Ectodermal cell (in vitro differentiated cells): ENCODE data around the gene OR1N1. TPM values are rescaled to one million over a fixed set of nuclear protein-coding genes. Genes with fewer than 3 reads are reported as not detected.
"Not testable (repeated sequence)": the region's sequence is repeated elsewhere in the genome, so short reads cannot be mapped to it uniquely, and the experiment has no call there.

Experiments
- H3K27ac ChIP-seq: 2 replicates; pipeline ENCODE4 v1.7.0; 2013; ENCODE audit warnings: mild to moderate bottlenecking, low read depth, low read length; ENCODE audit not compliant: insufficient read depth, poor library complexity, severe bottlenecking
- H3K27me3 ChIP-seq: 2 replicates; pipeline ENCODE4 v1.7.0; 2013; ENCODE audit warnings: mild to moderate bottlenecking, low read length; ENCODE audit not compliant: insufficient read depth, control insufficient read depth, poor library complexity, severe bottlenecking
- H3K36me3 ChIP-seq: one replicate; pipeline ENCODE4 v1.7.0; 2013; ENCODE audit warnings: low read length; ENCODE audit not compliant: control insufficient read depth, insufficient read depth
- H3K4me1 ChIP-seq: one replicate; pipeline ENCODE4 v1.7.0; 2013; ENCODE audit warnings: low read length; ENCODE audit not compliant: control insufficient read depth, insufficient read depth
- H3K4me3 ChIP-seq: 2 replicates; pipeline ENCODE4 v1.7.0; 2013; ENCODE audit warnings: low read depth, low read length, control low read depth; ENCODE audit not compliant: insufficient read depth
- H3K9me3 ChIP-seq: 2 replicates; pipeline ENCODE4 v1.7.0; 2013; ENCODE audit warnings: mild to moderate bottlenecking, low read length, moderate library complexity; ENCODE audit not compliant: control insufficient read depth
- WGBS, 2 experiments: methylation state at CpG; one replicate each; pipeline ENCODE4 v1.1.7; 2013; ENCODE audit warnings: missing lambda C conversion rate in 2 of 2; 5-methylcytosine and 5-hydroxymethylcytosine counted together
- polyA plus RNA-seq, 4 experiments: library from polyadenylated mRNA; stranded (reverse); fragments of 50-300 nt; gene quantifications; one replicate each; pipeline ENCODE4 v1.2.3, GENCODE V29; 2013

The OR1N1 gene, protein sequence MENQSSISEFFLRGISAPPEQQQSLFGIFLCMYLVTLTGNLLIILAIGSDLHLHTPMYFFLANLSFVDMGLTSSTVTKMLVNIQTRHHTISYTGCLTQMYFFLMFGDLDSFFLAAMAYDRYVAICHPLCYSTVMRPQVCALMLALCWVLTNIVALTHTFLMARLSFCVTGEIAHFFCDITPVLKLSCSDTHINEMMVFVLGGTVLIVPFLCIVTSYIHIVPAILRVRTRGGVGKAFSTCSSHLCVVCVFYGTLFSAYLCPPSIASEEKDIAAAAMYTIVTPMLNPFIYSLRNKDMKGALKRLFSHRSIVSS
- polyA plus RNA-seq (2013, experiment 1 of 4): not detected
- polyA plus RNA-seq (2013, experiment 2 of 4): not detected
- polyA plus RNA-seq (2013, experiment 3 of 4): not detected
- not detected for polyA plus RNA-seq (2013, experiment 4 of 4)

DNA sequence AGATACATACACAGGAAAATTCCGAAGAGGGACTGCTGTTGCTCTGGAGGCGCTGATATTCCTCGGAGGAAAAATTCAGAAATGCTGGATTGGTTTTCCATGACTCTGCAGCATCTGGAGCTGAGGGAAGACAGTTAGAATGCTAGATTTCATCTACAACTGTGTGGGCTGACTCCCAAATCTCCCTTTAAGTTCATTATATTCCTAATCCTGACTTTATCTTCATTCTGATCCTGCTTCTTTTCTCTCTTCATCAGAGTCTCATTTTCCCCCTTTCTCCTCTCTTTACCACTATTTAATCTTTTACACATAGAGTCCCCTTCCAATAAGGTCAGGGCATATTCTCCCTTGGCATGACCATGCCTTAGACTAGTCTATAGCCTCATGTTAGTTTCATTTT lies at the start of gene OR1N1:
Gene OR1N1, minus strand, starts transcription at position 101 of the 400 bp plus-strand sequence. Its CDS starts 0 bp downstream, at position 101.
- Histone ChIP-seq H3K4me1 (no peaks in the 10 kb centered on the region), H3K9me3 (no peaks in the 10 kb centered on the region), H3K36me3 (no peaks in the 10 kb centered on the region), H3K27me3 (no peaks in the 10 kb centered on the region), H3K27ac (no peak within 1 kb of the TSS), H3K4me3 (no peak within 1 kb of the TSS)
- 92 to 95% methylated on average over 3 of the region's 3 CpGs for WGBS, 2 experiments

DNA sequence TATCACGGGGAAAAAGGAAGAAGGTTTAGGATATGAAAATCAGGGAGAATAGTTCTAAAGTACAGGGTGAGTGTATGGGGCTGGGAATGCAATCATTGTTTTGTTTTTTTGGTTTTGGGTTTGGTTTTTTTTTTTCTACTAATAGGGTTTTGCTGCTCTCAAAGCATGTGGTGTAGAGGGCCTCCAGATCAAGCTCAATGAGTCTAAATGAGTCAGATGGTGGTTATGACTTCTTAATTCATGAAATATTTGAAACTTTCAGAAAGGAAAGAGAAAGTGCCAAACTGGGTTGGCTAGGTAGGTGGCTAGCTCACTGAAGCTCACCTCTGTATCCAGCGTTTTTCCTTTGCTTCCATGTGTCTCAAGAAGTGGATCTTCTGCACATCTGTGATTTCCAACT lies 45.4 kb upstream of the OR1N1 start:
- no peak overlapping the region for H3K27ac ChIP-seq
- H3K36me3 ChIP-seq: no peaks in the 10 kb centered on the region
- WGBS, 2 experiments: 41 to 43% methylated on average over 2 of the region's 2 CpGs
- no peaks in the 10 kb centered on the region for H3K27me3 ChIP-seq
- no peak overlapping the region for H3K4me3 ChIP-seq
- H3K4me1 ChIP-seq: no peaks in the 10 kb centered on the region
- peaks cover 4% of the 10 kb centered on the region for H3K9me3 ChIP-seq

DNA sequence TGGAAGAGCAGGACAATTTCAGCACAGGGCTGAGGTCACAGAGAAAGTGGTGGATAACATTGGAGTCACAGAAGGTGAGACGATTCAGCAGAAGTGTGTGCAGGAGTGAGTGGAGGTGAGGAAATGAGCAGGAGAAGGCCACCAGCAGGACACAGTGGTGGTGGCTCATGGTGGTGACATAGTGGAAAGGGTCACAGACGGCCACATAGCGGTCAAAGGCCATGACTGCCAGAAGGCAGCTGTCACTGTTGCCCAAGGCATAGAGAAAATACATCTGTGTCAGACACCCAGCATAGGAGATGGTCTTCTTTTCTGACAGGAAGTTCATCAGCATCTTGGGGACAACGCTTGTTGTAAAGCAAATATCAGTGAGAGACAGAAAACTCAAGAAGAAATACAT lies 40.8 kb upstream of the OR1N1 start:
- WGBS, 2 experiments: 85 to 88% methylated on average over 4 of the region's 4 CpGs
- Histone ChIP-seq H3K4me3 (no peak overlapping the region), H3K9me3 (peaks cover 4% of the 10 kb centered on the region), H3K36me3 (no peaks in the 10 kb centered on the region), H3K4me1 (no peaks in the 10 kb centered on the region), H3K27me3 (no peaks in the 10 kb centered on the region), H3K27ac (no peak overlapping the region)

DNA sequence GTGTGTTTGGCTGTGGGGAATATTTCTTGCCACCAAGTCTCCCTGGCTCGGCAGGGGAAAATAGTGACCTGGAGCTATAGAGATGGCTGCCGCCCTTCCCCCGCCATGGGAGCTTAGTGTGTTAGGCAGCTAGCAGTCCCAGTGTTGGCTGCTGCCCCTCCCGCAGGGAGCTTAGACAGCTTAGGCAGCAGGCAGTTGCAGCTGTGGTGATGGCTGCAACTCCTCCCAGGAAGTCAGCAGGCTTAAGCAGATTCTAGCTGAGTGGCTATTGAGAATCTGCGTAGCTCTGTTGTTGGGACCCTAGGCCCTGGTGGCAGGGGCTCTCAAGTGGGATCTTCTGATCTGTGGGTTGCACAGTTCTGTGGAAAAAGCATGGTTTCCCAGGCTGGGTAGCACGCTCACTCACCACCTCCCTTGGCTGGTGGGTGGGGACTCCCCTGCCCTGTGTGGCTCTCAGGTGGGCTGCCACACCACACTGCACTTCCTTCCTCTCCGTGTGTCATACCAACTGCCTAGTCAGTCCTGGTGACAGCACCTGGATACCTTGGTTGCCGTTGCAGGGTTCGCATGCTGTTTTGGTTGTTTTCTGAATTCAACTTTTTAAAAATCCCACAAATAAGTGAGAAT lies 35.2 kb upstream of the OR1N1 start:
- WGBS, 2 experiments: 65 to 67% methylated on average over 9 of the region's 9 CpGs
- Histone ChIP-seq H3K27me3 (no peaks in the 10 kb centered on the region), H3K9me3 (peaks cover 2% of the 10 kb centered on the region), H3K27ac (no peak overlapping the region), H3K36me3 (no peaks in the 10 kb centered on the region), H3K4me3 (no peak overlapping the region), H3K4me1 (no peaks in the 10 kb centered on the region)

DNA sequence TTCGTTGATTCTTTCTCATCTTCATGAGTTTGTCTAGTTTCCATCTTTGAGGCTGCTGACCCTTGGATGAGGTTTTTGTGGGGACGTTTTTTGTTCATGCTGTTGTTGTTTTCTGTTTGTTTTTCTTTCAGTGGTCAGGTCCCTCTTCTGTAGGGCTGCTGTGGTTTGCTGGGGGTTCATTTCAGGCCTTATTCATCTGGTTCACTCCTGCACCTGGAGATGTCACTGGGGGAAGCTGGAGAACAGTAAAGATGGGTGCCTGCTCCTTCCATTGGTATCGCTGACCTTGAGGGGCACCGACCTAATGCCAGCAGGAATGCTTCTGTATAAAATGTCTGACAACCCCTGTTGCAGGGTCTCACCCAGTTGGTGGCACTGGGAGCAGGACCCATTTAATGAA lies 34.4 kb upstream of the OR1N1 start:
- Histone ChIP-seq H3K4me1 (no peaks in the 10 kb centered on the region), H3K4me3 (no peak overlapping the region), H3K27me3 (no peaks in the 10 kb centered on the region), H3K27ac (no peak overlapping the region), H3K9me3 (peaks cover 2% of the 10 kb centered on the region), H3K36me3 (no peaks in the 10 kb centered on the region)
- 73 to 76% methylated on average over 4 of the region's 4 CpGs for WGBS, 2 experiments

DNA sequence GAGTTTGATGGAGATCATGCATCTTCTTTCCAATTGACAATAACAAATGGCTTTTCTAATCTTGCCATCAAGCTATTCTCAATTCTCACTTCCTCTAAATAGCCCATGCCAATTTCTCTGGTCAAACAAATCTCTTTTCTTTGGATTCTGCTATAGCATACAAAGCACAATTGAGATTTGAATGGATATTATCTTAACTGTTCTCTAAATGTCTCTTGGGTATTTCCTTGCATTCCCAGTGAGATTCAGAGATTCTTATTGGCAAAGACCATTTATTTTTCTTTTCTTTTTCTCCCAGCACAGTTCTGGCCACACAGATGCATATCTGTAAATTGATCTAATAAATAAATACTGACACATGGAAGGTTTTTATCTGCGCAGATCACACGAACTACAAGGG lies 25.7 kb upstream of the OR1N1 start, which contains the start of gene OR1N2:
Gene OR1N2, plus strand, starts transcription at position 301 of the 400 bp plus-strand sequence. CDS start 100 bp downstream, outside the sequence.
- no peak within 1 kb of the TSS for H3K27ac ChIP-seq
- H3K36me3 ChIP-seq: no peaks in the 10 kb centered on the region
- no peaks in the 10 kb centered on the region for H3K27me3 ChIP-seq
- H3K4me3 ChIP-seq: no peak within 1 kb of the TSS
- H3K4me1 ChIP-seq: no peaks in the 10 kb centered on the region
- H3K9me3 ChIP-seq: no peaks in the 10 kb centered on the region
- WGBS, 2 experiments: 80 to 89% methylated on average over 2 of the region's 2 CpGs

DNA sequence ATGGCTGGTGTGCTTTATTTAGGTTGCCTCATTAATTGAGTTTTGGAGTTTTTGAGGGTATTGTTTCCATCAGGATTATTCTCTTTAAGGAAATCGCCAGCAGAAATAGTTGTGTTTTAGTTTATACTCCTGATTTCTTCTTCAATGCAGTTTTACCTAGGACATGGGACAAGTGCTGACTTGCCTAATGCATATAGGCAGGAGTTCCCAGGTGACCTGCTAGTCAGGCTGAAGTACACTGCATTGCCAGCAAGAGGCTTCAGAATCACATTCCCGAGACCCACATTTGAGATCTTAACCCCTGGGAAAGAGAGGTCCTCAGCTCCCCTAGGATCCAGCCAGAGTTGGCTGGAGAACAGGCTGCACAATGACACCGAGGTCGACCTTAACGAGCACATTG lies 24.3 kb upstream of the OR1N1 start:
- no peaks in the 10 kb centered on the region for H3K9me3 ChIP-seq
- H3K36me3 ChIP-seq: no peaks in the 10 kb centered on the region
- 65 to 74% methylated on average over 5 of the region's 5 CpGs for WGBS, 2 experiments
- no peaks in the 10 kb centered on the region for H3K27me3 ChIP-seq
- H3K27ac ChIP-seq: no peak overlapping the region
- H3K4me3 ChIP-seq: no peak overlapping the region
- no peaks in the 10 kb centered on the region for H3K4me1 ChIP-seq

DNA sequence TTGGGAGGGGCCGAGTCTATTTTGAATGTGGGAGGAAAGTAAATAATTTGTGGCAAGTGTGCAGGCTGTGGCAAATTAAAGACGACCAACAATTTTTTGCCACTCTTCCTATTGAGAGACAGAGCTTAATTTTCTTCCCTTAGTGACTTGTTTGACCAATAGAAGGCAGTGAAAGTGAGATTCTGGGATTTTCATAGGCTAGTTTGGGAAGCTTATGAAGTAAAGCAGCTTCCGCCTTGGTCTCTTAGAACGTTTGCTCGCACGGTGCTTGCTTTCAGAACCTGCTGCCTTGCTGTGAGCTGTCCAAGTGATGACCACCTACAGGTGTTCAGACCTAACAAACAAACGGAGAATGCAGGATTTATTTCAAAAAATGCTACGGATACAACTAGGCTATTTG lies 19.1 kb upstream of the OR1N1 start:
- WGBS, 2 experiments: 71 to 73% methylated on average over 7 of the region's 8 CpGs
- Histone ChIP-seq H3K9me3 (no peaks in the 10 kb centered on the region), H3K4me3 (no peak overlapping the region), H3K27me3 (no peaks in the 10 kb centered on the region), H3K4me1 (no peaks in the 10 kb centered on the region), H3K36me3 (no peaks in the 10 kb centered on the region), H3K27ac (no peak overlapping the region)

DNA sequence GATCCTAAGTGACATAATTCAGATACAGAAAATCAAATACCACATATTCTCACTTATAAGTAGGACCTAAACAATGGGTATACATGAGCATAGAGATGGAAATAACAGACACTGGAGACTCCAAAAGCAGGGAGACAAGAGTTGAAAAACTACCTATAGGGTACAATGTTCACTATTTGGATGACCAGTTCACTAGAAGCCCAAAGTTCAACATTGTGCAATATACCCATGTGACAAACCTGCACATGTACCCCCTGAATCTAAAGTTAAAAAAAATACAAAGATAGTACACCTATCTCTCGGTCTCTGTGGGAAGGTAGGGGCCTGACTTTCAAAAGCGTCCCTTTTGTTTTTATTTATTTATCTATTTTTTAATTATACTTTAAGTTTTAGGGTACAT lies 11.7 kb upstream of the OR1N1 start:
- Histone ChIP-seq H3K36me3 (no peaks in the 10 kb centered on the region), H3K27ac (no peak overlapping the region), H3K9me3 (no peaks in the 10 kb centered on the region), H3K27me3 (no peaks in the 10 kb centered on the region), H3K4me1 (no peaks in the 10 kb centered on the region), H3K4me3 (no peak overlapping the region)
- WGBS, 2 experiments: 43% methylated on average over 1 of the region's 2 CpGs; no CpG with 5 or more reads in 1 of the 2 experiments

DNA sequence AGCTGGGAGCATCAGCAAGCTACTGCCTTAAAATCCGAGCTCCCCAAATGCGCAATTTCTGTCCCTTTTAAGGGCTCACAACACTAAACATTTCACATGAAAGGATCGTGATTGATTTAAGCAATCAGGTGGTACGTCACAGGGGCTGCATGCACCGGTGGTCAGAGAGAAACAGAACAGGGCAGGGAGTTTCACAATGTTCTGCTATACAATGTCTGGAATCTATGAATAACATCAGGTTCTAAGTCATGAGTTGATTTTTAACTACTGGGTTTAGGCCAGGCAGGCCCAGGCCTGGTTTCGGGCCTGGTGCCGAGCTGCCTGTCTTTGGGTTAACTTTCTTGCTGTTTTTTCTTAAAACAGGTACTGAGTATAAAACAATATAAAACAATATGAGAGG lies 10.0 kb upstream of the OR1N1 start:
- not testable (repeated sequence) for H3K36me3 ChIP-seq, H3K4me3 ChIP-seq, H3K4me1 ChIP-seq, H3K27me3 ChIP-seq, H3K27ac ChIP-seq, H3K9me3 ChIP-seq
- 67 to 74% methylated on average over 7 of the region's 7 CpGs for WGBS, 2 experiments
